ENCODE data around the gene IL33. TPM values are rescaled to one million over a fixed set of nuclear protein-coding genes. Genes with fewer than 3 reads are reported as not detected.

IL33 gene
- total RNA-seq, 1 donor from 2014 or later: not detected

DNA sequence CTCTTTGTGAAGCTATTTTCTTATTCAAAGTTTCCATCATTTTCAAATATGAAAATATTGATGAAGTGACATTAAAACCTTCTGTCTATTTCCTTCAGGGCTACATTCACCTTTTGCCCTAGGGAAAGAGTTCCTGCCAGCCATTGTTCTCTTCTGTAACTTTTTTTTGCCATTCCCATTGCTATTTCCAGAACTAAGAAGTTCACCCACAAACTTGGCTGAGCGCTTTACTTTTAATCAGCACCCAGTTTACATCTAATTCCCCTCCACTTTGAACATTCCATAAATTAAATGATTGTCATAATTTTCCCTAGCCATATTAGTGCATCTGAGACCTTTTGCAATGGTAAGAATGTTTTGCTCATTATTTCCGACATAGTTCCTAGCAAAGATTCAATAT lies 4.4 kb downstream of the IL33 start:
- Mint-ChIP-seq H3K27ac (ENCODE audit: unreplicated experiment) (no peak overlapping the region), H3K36me3 (ENCODE audit: unreplicated experiment) (no peaks in the 10 kb centered on the region), H3K4me3 (ENCODE audit: unreplicated experiment) (no peak overlapping the region), H3K27me3 (ENCODE audit: unreplicated experiment) (no peaks in the 10 kb centered on the region), H3K9me3 (ENCODE audit: unreplicated experiment) (no peaks in the 10 kb centered on the region), H3K4me1 (ENCODE audit: low read depth, unreplicated experiment) (no peaks in the 10 kb centered on the region)
- no peak for DNase-seq
- TF ChIP-seq, protein P1, sequence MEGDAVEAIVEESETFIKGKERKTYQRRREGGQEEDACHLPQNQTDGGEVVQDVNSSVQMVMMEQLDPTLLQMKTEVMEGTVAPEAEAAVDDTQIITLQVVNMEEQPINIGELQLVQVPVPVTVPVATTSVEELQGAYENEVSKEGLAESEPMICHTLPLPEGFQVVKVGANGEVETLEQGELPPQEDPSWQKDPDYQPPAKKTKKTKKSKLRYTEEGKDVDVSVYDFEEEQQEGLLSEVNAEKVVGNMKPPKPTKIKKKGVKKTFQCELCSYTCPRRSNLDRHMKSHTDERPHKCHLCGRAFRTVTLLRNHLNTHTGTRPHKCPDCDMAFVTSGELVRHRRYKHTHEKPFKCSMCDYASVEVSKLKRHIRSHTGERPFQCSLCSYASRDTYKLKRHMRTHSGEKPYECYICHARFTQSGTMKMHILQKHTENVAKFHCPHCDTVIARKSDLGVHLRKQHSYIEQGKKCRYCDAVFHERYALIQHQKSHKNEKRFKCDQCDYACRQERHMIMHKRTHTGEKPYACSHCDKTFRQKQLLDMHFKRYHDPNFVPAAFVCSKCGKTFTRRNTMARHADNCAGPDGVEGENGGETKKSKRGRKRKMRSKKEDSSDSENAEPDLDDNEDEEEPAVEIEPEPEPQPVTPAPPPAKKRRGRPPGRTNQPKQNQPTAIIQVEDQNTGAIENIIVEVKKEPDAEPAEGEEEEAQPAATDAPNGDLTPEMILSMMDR (IDR thresholded peaks at IDR 0.05; ENCODE audit: partially characterized antibody, unreplicated experiment): no peak

DNA sequence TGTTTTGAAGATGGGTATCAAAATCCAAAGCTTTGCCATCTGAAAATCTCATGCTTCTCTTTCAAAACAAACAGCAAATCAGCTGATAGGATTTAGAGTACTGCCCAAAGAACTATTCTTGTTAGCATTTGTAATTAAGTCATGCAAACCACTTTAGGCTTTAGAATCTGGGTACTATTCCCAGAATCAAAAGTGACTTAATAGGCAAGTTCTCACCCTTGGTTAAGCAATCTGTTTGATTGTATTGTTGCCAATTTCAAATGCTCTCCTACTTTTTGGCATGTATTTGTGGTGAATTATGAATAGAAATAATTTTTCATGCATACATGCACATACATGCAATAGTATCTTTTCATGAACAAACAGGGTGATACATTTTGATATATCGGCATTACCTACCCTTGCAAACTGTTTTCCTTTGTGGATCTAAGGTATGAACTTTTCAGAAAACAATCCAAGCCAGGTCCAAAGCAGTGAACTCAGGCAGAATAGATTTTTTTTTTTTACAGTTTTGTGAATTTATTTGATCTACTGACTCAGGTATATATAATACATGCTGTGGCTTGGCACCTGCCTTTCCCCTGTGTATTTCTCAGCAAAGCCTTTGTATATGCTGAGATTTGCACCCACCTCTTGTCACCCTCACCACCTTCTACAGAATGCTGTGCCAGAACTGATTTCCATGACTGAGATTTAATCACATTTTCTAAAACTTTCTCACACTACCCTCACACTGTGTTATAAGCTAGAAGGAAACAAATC lies 9.0 kb downstream of the IL33 start:
- Mint-ChIP-seq H3K4me1 (ENCODE audit: low read depth, unreplicated experiment) (no peaks in the 10 kb centered on the region), H3K27ac (ENCODE audit: unreplicated experiment) (no peak overlapping the region), H3K9me3 (ENCODE audit: unreplicated experiment) (no peaks in the 10 kb centered on the region), H3K36me3 (ENCODE audit: unreplicated experiment) (no peaks in the 10 kb centered on the region), H3K27me3 (ENCODE audit: unreplicated experiment) (no peaks in the 10 kb centered on the region), H3K4me3 (ENCODE audit: unreplicated experiment) (no peak overlapping the region)
- TF ChIP-seq, protein P1 (IDR thresholded peaks at IDR 0.05; ENCODE audit: partially characterized antibody, unreplicated experiment): no peak
- no peak for DNase-seq

DNA sequence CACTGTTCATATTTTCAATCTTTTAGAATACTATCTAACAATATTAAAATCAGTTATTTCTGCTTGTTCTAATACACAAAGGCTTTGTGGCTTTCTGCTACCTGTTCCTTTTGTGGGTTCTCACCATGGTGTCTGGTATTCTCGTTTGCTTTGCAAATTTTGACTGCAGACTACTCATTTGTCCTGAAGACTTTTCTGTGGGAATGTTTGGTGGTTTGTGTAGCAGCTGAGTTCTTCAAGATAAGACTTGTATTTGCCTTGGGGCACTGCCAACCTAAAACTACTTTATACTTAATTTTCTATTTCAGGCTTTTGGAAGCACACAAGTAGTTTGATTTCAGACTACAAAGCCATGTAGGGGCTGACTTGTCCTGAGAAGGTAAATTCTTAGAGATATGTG lies 11.1 kb downstream of the IL33 start:
- TF ChIP-seq, protein P1 (IDR thresholded peaks at IDR 0.05; ENCODE audit: partially characterized antibody, unreplicated experiment): no peak
- Mint-ChIP-seq H3K27me3 (ENCODE audit: unreplicated experiment) (no peaks in the 10 kb centered on the region), H3K9me3 (ENCODE audit: unreplicated experiment) (no peaks in the 10 kb centered on the region), H3K4me1 (ENCODE audit: low read depth, unreplicated experiment) (no peaks in the 10 kb centered on the region), H3K4me3 (ENCODE audit: unreplicated experiment) (no peak overlapping the region), H3K27ac (ENCODE audit: unreplicated experiment) (no peak overlapping the region), H3K36me3 (ENCODE audit: unreplicated experiment) (no peaks in the 10 kb centered on the region)
- DNase-seq: no peak

DNA sequence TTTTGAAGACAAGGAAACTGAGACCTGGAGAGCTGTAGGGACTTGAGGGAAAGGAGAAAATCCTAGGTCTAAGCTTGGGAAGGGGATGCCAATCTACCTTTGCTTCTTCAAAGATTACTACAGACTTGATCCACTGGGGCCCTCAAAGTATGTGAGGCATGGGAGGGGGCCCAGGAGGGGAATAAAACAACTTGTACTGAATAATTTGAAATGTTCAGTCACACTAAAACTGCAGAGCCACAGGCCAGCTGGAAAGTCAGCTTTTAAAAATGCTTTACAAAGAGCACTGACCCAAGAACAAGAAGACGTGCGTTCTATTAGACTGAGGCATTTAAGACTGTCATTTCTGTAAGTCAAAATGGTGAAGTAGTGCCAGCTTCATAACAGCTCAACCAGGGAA lies 13.6 kb downstream of the IL33 start:
- DNase-seq: no peak
- Mint-ChIP-seq H3K36me3 (ENCODE audit: unreplicated experiment) (no peaks in the 10 kb centered on the region), H3K27ac (ENCODE audit: unreplicated experiment) (no peak overlapping the region), H3K27me3 (ENCODE audit: unreplicated experiment) (no peaks in the 10 kb centered on the region), H3K4me3 (ENCODE audit: unreplicated experiment) (no peak overlapping the region), H3K9me3 (ENCODE audit: unreplicated experiment) (no peaks in the 10 kb centered on the region), H3K4me1 (ENCODE audit: low read depth, unreplicated experiment) (no peaks in the 10 kb centered on the region)
- TF ChIP-seq, protein P1 (IDR thresholded peaks at IDR 0.05; ENCODE audit: partially characterized antibody, unreplicated experiment): no peak

DNA sequence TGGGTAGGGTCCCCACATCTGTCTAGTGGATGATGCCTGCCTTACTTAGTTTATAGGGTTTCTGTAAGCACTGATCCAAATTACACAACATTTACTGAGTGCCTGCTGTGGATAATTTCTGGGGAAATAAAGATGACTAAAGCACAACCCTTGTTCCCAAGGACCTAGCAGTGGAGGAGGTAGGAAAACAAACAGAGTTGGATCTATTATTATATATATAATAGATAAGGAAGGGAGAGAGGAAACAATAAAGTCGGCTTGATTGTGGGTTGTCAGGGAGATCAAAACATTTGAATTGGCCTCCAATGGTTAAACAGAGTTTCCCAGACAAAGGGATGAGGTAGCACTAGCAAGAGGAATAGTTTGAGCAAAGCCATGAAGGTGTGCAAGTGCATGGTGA lies 14.0 kb downstream of the IL33 start:
- H3K4me3 Mint-ChIP-seq (ENCODE audit: unreplicated experiment): no peak overlapping the region
- DNase-seq: no peak
- H3K27ac Mint-ChIP-seq (ENCODE audit: unreplicated experiment): no peak overlapping the region
- H3K27me3 Mint-ChIP-seq (ENCODE audit: unreplicated experiment): no peaks in the 10 kb centered on the region
- H3K4me1 Mint-ChIP-seq (ENCODE audit: low read depth, unreplicated experiment): no peaks in the 10 kb centered on the region
- no peaks in the 10 kb centered on the region for H3K36me3 Mint-ChIP-seq (ENCODE audit: unreplicated experiment)
- TF ChIP-seq, protein P1 (IDR thresholded peaks at IDR 0.05; ENCODE audit: partially characterized antibody, unreplicated experiment): no peak
- H3K9me3 Mint-ChIP-seq (ENCODE audit: unreplicated experiment): no peaks in the 10 kb centered on the region

Measured in glutamatergic neuron (in vitro differentiated cells).